Activated CD8-positive, alpha-beta memory T cell treated with anti-CD3 and anti-CD28 coated beads, Interleukin-2, amount 10 ng/mL, durations not matched to agents 7 days and 5 days (primary cell): ENCODE results near the gene KIF26A. TPM values are rescaled to one million over a fixed set of nuclear protein-coding genes. Genes with fewer than 3 reads are reported as not detected.

Source experiments
- ATAC-seq: fragments of 150-1000 bp; cut with Tn5 transposase; one replicate; pipeline ENCODE4 v1.10.0; 2021; ENCODE audit warnings: moderate library complexity
- CTCF ChIA-PET: fragments of 350-600 bp; sonication (Branson Sonifier 250); formaldehyde crosslinking; loops from one replicate; lab custom pipeline; 2021; ENCODE audit warnings: antibody characterized with exemption; lab: Charles Lee
- DNase-seq: peaks from one replicate; pipeline ENCODE4 v3.0.0-alpha.2; 2020
- H3K27ac Mint-ChIP-seq: one replicate; pipeline ENCODE4 v1.8.0; 2021; ENCODE audit warnings: mild to moderate bottlenecking, mixed read lengths
- H3K27me3 Mint-ChIP-seq: one replicate; pipeline ENCODE4 v1.8.0; 2021; ENCODE audit warnings: mixed read lengths
- H3K36me3 Mint-ChIP-seq: one replicate; pipeline ENCODE4 v1.8.0; 2021; ENCODE audit warnings: mild to moderate bottlenecking, mixed read lengths
- H3K4me1 Mint-ChIP-seq: one replicate; pipeline ENCODE4 v1.8.0; 2021; ENCODE audit warnings: mixed read lengths
- H3K4me3 Mint-ChIP-seq: one replicate; pipeline ENCODE4 v1.8.0; 2021; ENCODE audit warnings: mild to moderate bottlenecking, moderate library complexity, mixed read lengths
- H3K9me3 Mint-ChIP-seq: one replicate; pipeline ENCODE4 v1.8.0; 2022; ENCODE audit warnings: low read depth, mixed read lengths
- total RNA-seq, 2 experiments: library from RNA; stranded (reverse); gene quantifications; one replicate each; pipeline ENCODE4 v1.2.3, GENCODE V29; 2021

The KIF26A gene
- total RNA-seq, 2 experiments from 2014 or later, result 0.21 to 1.1 TPM

DNA sequence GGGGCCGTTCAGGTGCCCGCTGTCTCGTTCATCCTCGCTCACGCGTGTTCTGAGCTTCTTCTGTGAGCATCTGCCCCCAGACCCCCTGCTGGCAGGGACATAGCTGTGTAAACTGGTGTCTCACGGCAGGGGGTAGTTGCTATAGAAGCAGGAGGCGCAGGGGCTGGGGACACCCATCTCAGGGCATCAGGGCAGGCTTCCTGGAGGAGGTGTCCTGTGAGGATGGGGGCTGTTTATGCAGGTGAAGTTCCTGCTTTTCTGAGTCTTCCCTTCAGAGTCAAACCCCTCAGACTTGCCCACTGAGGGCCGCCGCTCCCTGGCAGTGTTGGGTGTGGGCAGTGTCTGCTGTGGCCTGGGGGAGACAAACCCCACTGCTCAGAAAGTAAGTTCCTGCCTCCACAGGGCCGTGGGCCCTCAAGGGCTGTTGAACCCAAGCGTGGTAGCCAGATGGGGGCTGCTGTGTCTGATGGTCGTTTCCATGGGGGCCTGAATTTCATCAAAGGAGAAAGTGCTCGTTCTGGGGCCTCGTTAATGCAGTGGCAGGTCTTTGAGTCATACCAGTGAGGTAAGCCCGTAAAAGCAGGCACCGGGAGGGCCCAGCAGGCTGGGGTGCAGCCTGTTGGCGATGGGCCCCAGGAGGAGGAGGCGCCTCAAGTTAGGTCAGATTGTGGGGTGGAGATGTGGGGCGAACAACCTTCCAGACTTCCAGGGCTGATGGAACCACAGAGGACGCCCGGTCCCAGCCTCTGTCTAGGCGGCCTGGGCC, 23.4 kb downstream of the KIF26A start:
- no peak for ATAC-seq
- CTCF ChIA-PET, result no interaction called here
- no peaks in the 10 kb centered on the region for H3K4me1 Mint-ChIP-seq
- H3K36me3 Mint-ChIP-seq, result no peaks in the 10 kb centered on the region
- no peaks in the 10 kb centered on the region for H3K27me3 Mint-ChIP-seq
- no peaks in the 10 kb centered on the region for H3K9me3 Mint-ChIP-seq
- DNase-seq, result no peak
- no peak overlapping the region for H3K27ac Mint-ChIP-seq
- H3K4me3 Mint-ChIP-seq, result no peak overlapping the region

DNA sequence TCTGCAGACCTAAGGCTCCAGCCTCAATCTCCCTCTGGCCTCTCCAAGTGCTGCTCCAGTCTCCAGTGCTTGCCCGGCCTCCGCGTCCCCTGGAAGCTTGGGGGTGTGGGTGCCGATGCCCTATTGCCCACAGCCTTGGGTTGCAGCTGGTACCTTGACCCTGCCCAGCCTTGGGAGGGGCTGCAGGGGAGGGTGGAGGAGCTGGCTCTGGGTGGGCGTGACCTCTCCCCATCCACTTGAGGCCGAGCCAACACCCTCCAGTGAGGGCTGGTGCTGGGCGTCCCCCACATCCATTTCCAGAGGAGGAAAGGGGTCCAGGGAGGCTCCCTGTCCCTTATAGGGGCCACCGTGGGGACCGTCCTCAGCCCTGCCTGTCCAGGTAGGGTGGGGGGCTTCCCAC, 24.1 kb downstream of the KIF26A start:
- Mint-ChIP-seq H3K36me3 (no peaks in the 10 kb centered on the region), H3K27me3 (no peaks in the 10 kb centered on the region), H3K4me3 (no peak overlapping the region), H3K27ac (no peak overlapping the region), H3K4me1 (no peaks in the 10 kb centered on the region), H3K9me3 (no peaks in the 10 kb centered on the region)
- CTCF ChIA-PET, result no interaction called here
- DNase-seq (no peak), ATAC-seq (no peak)

DNA sequence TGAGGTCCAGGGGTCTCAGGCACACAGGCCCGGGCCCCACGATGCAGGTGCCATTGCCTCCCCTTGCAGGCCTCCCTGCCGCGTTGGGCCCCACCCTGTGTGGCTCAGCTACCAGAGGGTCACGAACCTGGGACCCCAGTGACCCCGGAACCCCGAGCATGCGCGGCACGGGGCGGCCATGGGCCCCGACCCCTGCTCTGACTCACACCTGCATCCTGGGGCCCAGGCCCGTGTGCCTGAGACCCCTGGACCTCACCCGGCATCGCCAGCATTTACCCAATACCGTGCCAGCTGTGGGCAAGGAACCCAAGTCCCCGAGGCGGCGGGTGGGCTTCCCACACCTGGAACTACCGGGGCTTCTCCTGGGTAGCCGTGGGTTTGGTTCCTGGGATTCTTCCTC, 25.2 kb downstream of the KIF26A start:
- Mint-ChIP-seq H3K4me3 (no peak overlapping the region), H3K9me3 (no peaks in the 10 kb centered on the region), H3K27ac (no peak overlapping the region), H3K27me3 (no peaks in the 10 kb centered on the region), H3K4me1 (no peaks in the 10 kb centered on the region), H3K36me3 (no peaks in the 10 kb centered on the region)
- ATAC-seq (no peak), DNase-seq (no peak)
- CTCF ChIA-PET, result no interaction called here

DNA sequence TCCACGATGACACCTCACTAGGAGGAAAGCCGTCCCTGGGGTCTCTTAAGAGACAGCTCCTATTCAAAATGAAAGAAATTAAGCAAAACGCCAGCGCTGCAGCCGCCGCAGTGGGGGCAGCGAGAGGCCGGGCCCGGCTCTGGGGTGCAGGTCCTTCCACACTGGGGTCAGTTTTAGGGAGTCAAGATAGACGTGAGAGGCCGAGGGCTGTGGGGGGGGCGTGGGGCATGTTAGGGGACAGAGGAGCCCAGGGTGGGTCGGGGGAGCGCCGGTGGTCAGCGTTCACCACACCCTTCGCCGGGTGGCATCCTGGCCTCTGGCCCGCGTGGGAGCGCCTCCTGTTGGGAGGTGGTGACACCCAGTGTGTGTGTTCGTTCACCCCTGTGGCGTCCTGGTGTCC, 25.7 kb downstream of the KIF26A start:
- DNase-seq (no peak), ATAC-seq (no peak)
- no peaks in the 10 kb centered on the region for H3K9me3 Mint-ChIP-seq
- CTCF ChIA-PET, result no interaction called here
- no peak overlapping the region for H3K4me3 Mint-ChIP-seq
- H3K27ac Mint-ChIP-seq, result no peak overlapping the region
- H3K36me3 Mint-ChIP-seq, result no peaks in the 10 kb centered on the region
- no peaks in the 10 kb centered on the region for H3K4me1 Mint-ChIP-seq
- no peaks in the 10 kb centered on the region for H3K27me3 Mint-ChIP-seq

DNA sequence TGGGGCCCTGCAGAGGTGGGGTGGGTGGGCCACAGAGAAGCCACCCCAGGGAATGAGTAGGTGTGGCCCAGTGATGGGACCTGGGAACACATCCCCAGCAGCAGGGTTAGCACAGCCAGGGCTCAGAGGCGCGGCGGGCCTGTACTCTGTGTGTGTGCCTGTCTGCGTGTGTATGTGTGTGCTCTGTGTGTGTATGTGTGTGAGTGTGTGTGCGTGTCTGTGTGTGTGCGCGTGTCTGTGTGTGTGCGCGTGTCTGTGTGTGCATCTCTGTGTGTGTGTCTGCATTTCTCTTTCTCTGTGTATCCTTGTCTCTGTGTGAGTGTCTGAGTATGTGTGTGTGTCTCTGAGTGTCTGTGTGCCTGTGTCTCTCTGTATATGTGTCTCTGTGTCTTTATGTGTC, 26.1 kb downstream of the KIF26A start:
- CTCF ChIA-PET, result no interaction called here
- ATAC-seq, result no peak
- no peaks in the 10 kb centered on the region for H3K27me3 Mint-ChIP-seq
- H3K9me3 Mint-ChIP-seq, result no peaks in the 10 kb centered on the region
- H3K36me3 Mint-ChIP-seq, result no peaks in the 10 kb centered on the region
- no peak overlapping the region for H3K27ac Mint-ChIP-seq
- H3K4me3 Mint-ChIP-seq, result no peak overlapping the region
- no peak for DNase-seq
- H3K4me1 Mint-ChIP-seq, result no peaks in the 10 kb centered on the region

DNA sequence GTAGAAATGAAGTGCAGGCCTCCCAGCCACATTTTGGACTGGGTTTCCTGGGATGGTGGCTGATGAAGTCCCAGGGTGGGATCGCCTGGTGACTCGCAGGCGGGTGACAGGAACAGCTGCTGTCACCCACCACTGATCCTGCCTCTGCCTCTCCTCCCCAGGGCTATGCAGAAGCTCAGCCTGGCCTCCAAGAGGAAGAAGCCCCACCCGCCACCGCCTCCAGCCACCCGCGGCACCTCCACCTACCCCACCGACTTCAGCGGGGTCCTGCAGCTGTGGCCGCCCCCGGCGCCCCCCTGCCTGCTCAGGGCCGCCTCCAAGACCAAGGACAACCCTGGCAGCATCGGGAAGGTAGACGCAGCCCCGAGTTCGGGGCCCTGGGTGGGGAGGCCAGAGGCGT, 28.3 kb downstream of the KIF26A start:
- no peak overlapping the region for H3K4me3 Mint-ChIP-seq
- no peak for ATAC-seq
- no peaks in the 10 kb centered on the region for H3K9me3 Mint-ChIP-seq
- H3K27ac Mint-ChIP-seq, result no peak overlapping the region
- CTCF ChIA-PET, result no interaction called here
- H3K36me3 Mint-ChIP-seq, result no peaks in the 10 kb centered on the region
- no peak for DNase-seq
- no peaks in the 10 kb centered on the region for H3K4me1 Mint-ChIP-seq
- no peaks in the 10 kb centered on the region for H3K27me3 Mint-ChIP-seq

DNA sequence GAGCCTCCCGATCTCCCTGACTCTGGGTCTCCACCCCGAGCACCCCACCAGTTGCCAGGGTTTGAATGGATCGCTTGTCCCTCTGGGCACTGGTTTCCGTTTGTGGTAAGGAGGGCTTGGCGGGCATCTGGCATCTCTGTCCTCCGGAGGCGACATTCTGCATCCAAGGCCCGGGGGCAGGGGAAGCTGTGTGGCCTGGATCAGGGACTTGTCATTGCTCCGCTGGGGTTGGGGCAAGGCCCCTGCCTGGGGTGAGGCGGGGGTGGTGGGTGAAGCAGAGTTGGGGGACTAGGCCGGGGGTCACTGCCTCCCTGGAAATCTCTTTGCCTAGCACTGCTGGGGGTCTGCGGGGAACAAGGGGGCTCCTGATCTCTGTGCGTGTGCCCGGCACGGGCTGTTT, 30.2 kb downstream of the KIF26A start:
- ATAC-seq (no peak), DNase-seq (no peak)
- CTCF ChIA-PET, result no interaction called here
- H3K4me1 Mint-ChIP-seq, result no peaks in the 10 kb centered on the region
- H3K9me3 Mint-ChIP-seq, result no peaks in the 10 kb centered on the region
- H3K27ac Mint-ChIP-seq, result no peak overlapping the region
- H3K4me3 Mint-ChIP-seq, result no peak overlapping the region
- no peaks in the 10 kb centered on the region for H3K36me3 Mint-ChIP-seq
- no peaks in the 10 kb centered on the region for H3K27me3 Mint-ChIP-seq

DNA sequence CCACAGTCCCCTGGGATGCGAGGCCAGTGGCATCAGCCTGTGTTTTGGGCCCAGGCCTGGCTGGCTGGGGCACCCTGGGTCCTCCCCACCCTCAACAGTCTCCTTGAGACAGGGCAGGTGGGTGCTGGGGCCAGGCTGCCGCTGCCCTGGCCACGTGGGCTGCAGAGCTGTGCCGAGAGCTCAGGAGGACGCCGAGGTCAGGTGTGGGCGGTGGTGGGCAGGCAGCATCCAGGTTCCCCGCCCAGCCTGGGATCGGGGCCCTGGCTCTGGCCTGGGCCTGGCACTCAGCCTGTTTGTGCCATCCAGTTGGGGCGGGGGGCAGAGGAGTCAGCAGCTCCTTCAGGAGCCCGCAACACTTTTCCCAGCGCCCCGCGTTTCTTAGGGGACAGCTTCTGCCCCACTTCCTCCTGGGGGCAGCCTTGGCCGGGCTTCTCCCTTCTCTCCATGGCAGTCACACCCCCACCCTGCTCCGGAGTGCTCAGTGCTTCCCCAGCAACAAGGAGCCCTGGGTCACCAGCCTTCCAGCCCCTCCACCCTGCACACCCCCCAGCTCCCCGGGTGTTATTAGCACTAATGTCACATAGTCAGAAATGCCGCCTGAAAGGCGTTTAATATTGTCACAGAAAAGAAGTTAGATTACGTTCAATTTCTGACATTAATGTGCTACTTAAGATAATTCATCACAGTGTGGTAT, 30.8 kb downstream of the KIF26A start:
- H3K4me1 Mint-ChIP-seq, result no peaks in the 10 kb centered on the region
- no peaks in the 10 kb centered on the region for H3K9me3 Mint-ChIP-seq
- CTCF ChIA-PET, result no interaction called here

DNA sequence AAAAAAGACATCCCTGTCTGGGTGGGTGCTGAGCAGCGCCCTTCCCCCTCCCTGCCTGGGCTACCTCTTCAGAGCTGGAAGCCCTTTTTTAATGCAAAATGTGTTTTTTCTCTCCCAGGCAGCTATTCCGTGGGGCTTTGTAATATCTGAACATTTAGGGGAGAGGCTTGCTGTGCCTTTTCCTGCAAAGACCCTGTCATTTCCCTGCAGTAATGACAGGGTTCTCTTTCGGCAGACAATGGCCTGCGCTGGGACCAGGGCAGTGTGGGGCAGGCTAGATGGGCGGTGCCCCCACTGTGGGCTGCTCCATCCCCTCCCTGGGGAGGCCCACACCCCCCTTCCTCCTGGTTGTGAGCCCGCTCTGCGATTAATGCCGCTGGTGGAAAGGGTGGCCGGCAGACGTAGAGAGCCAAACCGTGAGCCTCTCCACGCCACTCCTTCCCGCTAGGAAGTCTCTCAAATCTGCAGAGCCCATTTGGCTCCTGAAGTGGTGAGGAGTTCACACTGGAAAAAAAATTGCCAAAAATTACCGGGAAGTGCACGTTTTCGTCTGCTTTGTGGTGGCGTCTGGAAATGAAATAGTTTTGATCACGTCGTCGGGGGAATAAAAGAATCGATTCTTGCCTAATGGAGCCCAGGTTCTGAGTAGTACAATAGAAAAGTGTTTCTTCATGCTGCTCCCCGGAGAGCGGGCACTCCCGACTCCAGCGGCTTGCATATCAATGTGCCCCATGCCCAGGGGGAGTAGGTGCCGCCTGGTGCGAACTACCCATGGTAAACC, 31.5 kb downstream of the KIF26A start:
- no peak overlapping the region for H3K27ac Mint-ChIP-seq
- no peaks in the 10 kb centered on the region for H3K9me3 Mint-ChIP-seq
- ATAC-seq (no peak), DNase-seq (no peak)
- H3K4me1 Mint-ChIP-seq, result no peaks in the 10 kb centered on the region
- H3K27me3 Mint-ChIP-seq, result no peaks in the 10 kb centered on the region
- no peaks in the 10 kb centered on the region for H3K36me3 Mint-ChIP-seq
- no peak overlapping the region for H3K4me3 Mint-ChIP-seq
- CTCF ChIA-PET, result no interaction called here

More for the DNA sequence above, 30.8 kb downstream of the KIF26A start:
- H3K36me3 Mint-ChIP-seq, result no peaks in the 10 kb centered on the region
- ATAC-seq (no peak), DNase-seq (no peak)
- H3K27me3 Mint-ChIP-seq, result no peaks in the 10 kb centered on the region
- H3K4me3 Mint-ChIP-seq, result no peak overlapping the region
- H3K27ac Mint-ChIP-seq, result no peak overlapping the region

DNA sequence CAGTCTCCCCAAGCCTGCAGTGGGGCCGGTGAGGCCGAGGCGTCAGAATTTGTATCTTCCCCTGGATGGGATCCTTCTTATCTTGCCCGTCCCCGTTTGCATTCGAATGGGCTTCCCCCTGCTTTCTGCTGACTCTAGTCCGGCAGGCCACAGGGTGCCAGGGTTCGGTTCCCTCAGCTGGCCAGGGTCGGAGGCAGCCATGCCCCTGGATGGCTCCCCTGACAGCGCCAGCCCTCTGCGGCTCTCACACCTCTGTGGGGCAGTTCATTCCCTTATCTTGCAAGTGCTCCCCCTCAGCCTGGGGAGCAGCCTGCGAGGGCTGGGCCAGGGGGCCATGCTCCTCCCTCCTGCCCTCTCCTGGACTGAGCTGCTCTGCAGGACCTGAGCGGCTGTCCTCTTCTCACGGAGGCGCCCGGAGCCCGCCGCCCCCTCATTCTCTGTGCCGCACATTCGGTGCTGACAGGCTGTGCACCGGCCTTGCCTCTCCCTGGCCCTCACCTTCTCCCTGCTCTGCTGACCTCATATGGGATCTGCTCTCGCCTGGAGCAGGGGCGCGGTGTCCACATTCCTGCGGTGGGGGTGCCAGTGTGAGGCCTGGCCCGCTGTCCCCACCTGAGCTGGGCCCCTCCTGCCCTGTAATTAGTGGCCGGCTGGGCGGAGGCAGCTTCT, 32.8 kb downstream of the KIF26A start:
- H3K36me3 Mint-ChIP-seq, result no peaks in the 10 kb centered on the region
- no peak overlapping the region for H3K4me3 Mint-ChIP-seq
- H3K27ac Mint-ChIP-seq, result no peak overlapping the region
- CTCF ChIA-PET, result no interaction called here
- H3K4me1 Mint-ChIP-seq, result no peaks in the 10 kb centered on the region
- no peaks in the 10 kb centered on the region for H3K27me3 Mint-ChIP-seq
- ATAC-seq (no peak), DNase-seq (no peak)
- no peaks in the 10 kb centered on the region for H3K9me3 Mint-ChIP-seq

DNA sequence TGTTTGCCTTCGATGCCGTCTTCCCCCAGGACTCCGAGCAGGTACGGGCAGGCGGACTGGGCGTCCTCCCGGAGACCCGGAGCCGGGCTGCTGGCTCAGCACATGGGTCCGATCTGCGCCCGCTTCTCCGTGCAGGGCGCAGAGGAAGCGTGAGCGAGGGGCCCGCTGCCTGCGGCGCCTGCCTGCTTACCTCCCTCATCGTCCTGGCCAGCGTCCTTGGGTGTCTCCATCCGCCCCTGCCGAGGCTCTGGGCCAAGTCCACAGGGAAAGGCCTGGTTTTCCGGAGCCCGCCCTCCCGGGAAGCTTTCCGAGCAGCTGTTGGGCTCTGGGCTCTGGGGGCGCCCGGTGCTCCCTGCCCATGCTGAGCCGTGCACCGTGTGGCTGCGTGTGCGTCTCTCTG, 33.5 kb downstream of the KIF26A start:
- H3K9me3 Mint-ChIP-seq, result no peaks in the 10 kb centered on the region
- no peak overlapping the region for H3K4me3 Mint-ChIP-seq
- CTCF ChIA-PET, result no interaction called here
- H3K27ac Mint-ChIP-seq, result no peak overlapping the region
- DNase-seq (no peak), ATAC-seq (no peak)
- H3K36me3 Mint-ChIP-seq, result no peaks in the 10 kb centered on the region
- no peaks in the 10 kb centered on the region for H3K4me1 Mint-ChIP-seq
- no peaks in the 10 kb centered on the region for H3K27me3 Mint-ChIP-seq

DNA sequence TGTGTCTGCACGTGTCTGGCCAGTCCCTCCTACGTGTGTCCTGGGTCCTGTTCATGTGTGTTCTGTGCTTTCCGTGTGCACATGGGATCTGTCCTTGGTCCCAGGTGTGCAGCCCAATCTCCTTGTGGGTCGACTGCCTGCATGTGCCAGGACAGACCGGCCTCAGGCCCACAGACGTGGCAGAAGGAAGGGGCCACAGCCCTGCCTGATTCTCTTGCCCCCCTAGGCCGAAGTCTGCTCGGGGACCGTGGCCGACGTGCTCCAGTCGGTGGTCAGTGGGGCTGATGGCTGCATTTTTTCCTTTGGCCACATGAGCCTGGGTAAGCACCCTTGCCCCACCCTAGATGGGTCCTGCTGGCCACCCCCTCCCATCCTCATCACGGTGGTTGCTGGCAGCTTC, 34.0 kb downstream of the KIF26A start:
- no peaks in the 10 kb centered on the region for H3K4me1 Mint-ChIP-seq
- H3K27me3 Mint-ChIP-seq, result no peaks in the 10 kb centered on the region
- ATAC-seq (no peak), DNase-seq (no peak)
- CTCF ChIA-PET, result no interaction called here
- H3K9me3 Mint-ChIP-seq, result no peaks in the 10 kb centered on the region
- no peak overlapping the region for H3K4me3 Mint-ChIP-seq
- no peak overlapping the region for H3K27ac Mint-ChIP-seq
- H3K36me3 Mint-ChIP-seq, result no peaks in the 10 kb centered on the region

DNA sequence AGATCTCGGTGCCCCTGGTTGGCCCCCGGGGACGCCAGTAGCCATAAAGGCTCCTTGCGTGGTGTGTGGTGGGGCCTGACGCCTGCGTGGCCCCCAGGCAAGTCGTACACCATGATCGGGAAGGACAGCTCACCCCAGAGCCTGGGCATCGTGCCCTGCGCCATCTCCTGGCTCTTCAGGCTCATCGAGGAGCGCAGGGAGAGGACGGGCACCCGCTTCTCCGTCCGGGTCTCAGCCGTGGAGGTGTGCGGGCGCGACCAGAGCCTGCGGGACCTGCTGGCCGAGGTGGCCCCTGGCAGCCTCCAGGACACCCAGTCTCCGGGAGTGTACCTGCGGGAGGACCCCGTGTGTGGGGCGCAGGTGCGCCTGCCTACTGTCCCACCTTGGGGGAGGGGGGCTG, 34.5 kb downstream of the KIF26A start:
- ATAC-seq (no peak), DNase-seq (no peak)
- CTCF ChIA-PET, result no interaction called here
- Mint-ChIP-seq H3K27ac (no peak overlapping the region), H3K36me3 (no peaks in the 10 kb centered on the region), H3K9me3 (no peaks in the 10 kb centered on the region), H3K4me3 (no peak overlapping the region), H3K4me1 (no peaks in the 10 kb centered on the region), H3K27me3 (no peaks in the 10 kb centered on the region)
